ENCODE data around the gene KDM8. TPM values are rescaled to one million over a fixed set of nuclear protein-coding genes. Genes with fewer than 3 reads are reported as not detected.

KDM8 gene
- total and polyA plus RNA-seq, 9 of the 15 experiments (the other 6 are each of a cell fraction or from before 2014, with no cell fraction given), result 0.61 to 9.1 (median 5.4) TPM

DNA sequence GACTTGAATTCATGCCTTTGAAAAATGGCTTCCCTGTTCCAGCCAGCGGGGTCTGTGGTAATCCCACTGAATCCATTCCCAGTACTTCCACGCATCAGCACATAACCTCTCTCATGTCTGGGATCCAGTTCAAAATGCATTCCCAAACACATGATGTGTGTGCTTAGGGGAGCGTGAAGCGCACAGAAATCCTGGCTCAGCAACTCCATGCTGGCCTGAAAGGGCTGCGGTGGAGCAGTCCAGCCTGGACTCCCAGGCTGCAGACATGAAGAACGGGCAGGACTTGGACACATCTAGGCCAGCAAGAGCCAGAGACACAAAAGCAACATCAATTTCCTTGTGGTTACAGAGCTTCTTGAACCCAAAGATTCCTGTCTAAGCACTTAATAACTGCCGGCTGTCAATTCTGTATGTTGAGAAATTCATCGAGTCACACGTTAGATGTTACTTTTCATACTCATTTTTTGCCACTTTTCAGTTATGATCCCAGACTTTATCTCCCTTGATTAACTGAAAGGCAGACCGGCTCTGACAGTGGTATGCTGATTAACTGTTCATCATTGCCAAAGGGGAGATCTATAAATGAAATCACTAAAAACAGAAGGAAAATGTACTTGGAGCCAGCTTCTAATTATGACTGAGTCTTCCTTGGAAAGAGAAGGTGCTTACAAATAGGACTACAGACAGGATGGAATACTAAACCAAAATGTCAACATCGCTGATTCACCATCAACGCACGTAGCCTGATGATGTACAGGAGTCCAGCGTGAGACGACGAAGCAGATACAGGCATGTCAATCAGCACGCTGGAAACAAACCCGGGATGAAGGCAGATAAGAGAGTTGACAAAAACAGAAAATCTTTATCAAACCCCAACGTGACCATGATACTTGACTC lies 42.2 kb downstream of the KDM8 start (continued):
- peak; percentile 73 for TF ChIP-seq ATF3 (IDR thresholded peaks at IDR 0.05)
- TF ChIP-seq ATF3 (CRISPR knock-in tag; conservative IDR thresholded peaks at IDR 0.05), result no peak
- no peak for TF ChIP-seq ZBTB1 (CRISPR knock-in tag; IDR thresholded peaks at IDR 0.05; ENCODE audit: borderline replicate concordance, low read depth)
- TF ChIP-seq PRPF4 (IDR thresholded peaks at IDR 0.05; ENCODE audit: insufficient read depth, low read depth, low read length, poor library complexity, severe bottlenecking), result no peak
- TF ChIP-seq NCOA2 (IDR thresholded peaks at IDR 0.05; ENCODE audit: partially characterized antibody in 2 of 2), result no peak
- TF ChIP-seq TSHZ1 (CRISPR knock-in tag; IDR thresholded peaks at IDR 0.05), result no peak
- peak; percentile 18; the same call in 1 of the 2 replicates for TF ChIP-seq ZNF316 (IDR thresholded peaks at IDR 0.05)
- TF ChIP-seq, protein P1, sequence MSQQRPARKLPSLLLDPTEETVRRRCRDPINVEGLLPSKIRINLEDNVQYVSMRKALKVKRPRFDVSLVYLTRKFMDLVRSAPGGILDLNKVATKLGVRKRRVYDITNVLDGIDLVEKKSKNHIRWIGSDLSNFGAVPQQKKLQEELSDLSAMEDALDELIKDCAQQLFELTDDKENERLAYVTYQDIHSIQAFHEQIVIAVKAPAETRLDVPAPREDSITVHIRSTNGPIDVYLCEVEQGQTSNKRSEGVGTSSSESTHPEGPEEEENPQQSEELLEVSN (IDR thresholded peaks at IDR 0.05; ENCODE audit: borderline replicate concordance in 1 of 2, extremely low read depth in 1 of 2, insufficient read depth in 1 of 2, insufficient read length in 1 of 2, low read depth in 1 of 2, low read length in 1 of 2, poor library complexity in 1 of 2, severe bottlenecking in 1 of 2), result no peak
- TF ChIP-seq ZNF551 (CRISPR knock-in tag; IDR thresholded peaks at IDR 0.05), result no peak
- TF ChIP-seq TCF3 (CRISPR knock-in tag; IDR thresholded peaks at IDR 0.05), result peak; percentile 45
- TF ChIP-seq ZNF583 (CRISPR knock-in tag; IDR thresholded peaks at IDR 0.05), result no peak
- TF ChIP-seq, protein P2, sequence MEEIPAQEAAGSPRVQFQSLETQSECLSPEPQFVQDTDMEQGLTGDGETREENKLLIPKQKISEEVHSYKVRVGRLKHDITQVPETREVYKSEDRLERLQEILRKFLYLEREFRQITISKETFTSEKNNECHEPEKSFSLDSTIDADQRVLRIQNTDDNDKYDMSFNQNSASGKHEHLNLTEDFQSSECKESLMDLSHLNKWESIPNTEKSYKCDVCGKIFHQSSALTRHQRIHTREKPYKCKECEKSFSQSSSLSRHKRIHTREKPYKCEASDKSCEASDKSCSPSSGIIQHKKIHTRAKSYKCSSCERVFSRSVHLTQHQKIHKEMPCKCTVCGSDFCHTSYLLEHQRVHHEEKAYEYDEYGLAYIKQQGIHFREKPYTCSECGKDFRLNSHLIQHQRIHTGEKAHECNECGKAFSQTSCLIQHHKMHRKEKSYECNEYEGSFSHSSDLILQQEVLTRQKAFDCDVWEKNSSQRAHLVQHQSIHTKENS (CRISPR knock-in tag; IDR thresholded peaks at IDR 0.05), result no peak
- TF ChIP-seq ZNF175 (CRISPR knock-in tag; IDR thresholded peaks at IDR 0.05; ENCODE audit: low read depth), result no peak
- TF ChIP-seq ZNF717 (CRISPR knock-in tag; IDR thresholded peaks at IDR 0.05), result no peak
- no peak for TF ChIP-seq ZC3H4 (CRISPR knock-in tag; IDR thresholded peaks at IDR 0.05; ENCODE audit: borderline replicate concordance)
- TF ChIP-seq NCOR1 (IDR thresholded peaks at IDR 0.05), result peak; percentile 56; the same call in 1 of the 2 replicates
- no peak for TF ChIP-seq SNRNP70 (optimal IDR thresholded peaks at IDR 0.05; ENCODE audit: low read depth, low read length)
- no peak for TF ChIP-seq XRCC5 (IDR thresholded peaks at IDR 0.05; ENCODE audit: low read depth, low read length)
- TF ChIP-seq ZBED1 (IDR thresholded peaks at IDR 0.05), result no peak
- no peak for TF ChIP-seq NFXL1 (CRISPR knock-in tag; IDR thresholded peaks at IDR 0.05)
- peak; percentile 39; the same call in 1 of the 2 replicates for TF ChIP-seq EP400 (IDR thresholded peaks at IDR 0.05)
- no peak for TF ChIP-seq TARDBP (IDR thresholded peaks at IDR 0.05)

Measured in K562 (cell line).